Measurements from ENCODE around the gene USP17L15. TPM values are rescaled to one million over a fixed set of nuclear protein-coding genes. Genes with fewer than 3 reads are reported as not detected.
"Not testable (repeated sequence)": the region's sequence is repeated elsewhere in the genome, so short reads cannot be mapped to it uniquely, and the experiment has no call there.

USP17L15 gene
- total RNA-seq, 1 donor from 2014 or later: not detected

DNA sequence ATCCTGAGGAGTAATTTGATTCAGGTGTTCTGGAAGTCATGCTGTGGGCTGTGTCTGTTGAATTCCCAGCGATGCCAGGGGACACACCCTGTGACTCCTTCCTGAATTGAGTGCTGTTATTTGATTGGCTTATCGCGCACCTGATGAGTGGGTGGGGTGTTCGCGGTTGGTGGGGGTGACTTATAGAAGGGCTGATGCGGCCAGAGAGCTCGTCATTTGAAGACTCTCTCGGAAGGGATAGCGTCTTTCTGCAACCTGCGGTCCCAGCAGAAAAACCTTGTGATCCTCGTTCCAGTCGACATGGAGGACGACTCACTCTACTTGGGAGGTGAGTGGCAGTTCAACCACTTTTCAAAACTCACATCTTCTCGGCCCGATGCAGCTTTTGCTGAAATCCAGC, 33.1 kb downstream of the USP17L15 start, which contains the start of gene USP17L22:
TSS of gene USP17L22 (plus strand) at position 301 of the 400 bp plus-strand sequence. CDS start at position 301, 0 bp downstream.
- H3K27me3 Mint-ChIP-seq; H3K4me3 Mint-ChIP-seq; H3K27ac Mint-ChIP-seq; DNase-seq (ENCODE audit: extremely low spot score, unreplicated experiment); H3K36me3 Mint-ChIP-seq; H3K4me1 Mint-ChIP-seq (ENCODE audit: unreplicated experiment); H3K9me3 Mint-ChIP-seq: not testable (repeated sequence)

DNA sequence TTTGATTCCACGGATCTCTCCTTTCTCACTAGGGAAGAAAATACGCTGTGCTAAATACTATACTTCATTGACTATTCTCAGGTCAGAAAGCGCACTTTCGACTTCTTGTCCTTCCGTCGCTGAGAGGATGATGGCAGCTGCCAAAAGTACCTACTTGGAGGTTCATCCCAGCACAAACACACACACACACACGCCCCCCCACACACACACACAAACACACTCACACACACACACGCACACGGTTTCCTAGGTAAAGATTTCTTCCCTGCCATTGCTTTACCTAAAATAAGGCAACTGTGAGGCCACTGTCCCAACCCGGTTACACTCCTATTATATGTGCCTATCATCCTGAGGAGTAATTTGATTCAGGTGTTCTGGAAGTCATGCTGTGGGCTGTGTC, 37.5 kb downstream of the USP17L15 start:
- H3K4me3 Mint-ChIP-seq; H3K27ac Mint-ChIP-seq; H3K9me3 Mint-ChIP-seq; H3K27me3 Mint-ChIP-seq; H3K4me1 Mint-ChIP-seq (ENCODE audit: unreplicated experiment); H3K36me3 Mint-ChIP-seq: not testable (repeated sequence)
- DNase-seq (ENCODE audit: extremely low spot score, unreplicated experiment): peak; percentile 79

Other genes starting within 250 kb of the USP17L15 start
- not detected in 2 replicates for gene FAM90A26, start 64.0 kb upstream of the USP17L15 start, total RNA-seq (ENCODE audit: low replicate concordance)
- gene USP17L10, start 23.7 kb upstream of the USP17L15 start, total RNA-seq (ENCODE audit: low replicate concordance): not detected in 2 replicates
- gene USP17L11, start 19.0 kb upstream of the USP17L15 start, total RNA-seq (ENCODE audit: low replicate concordance): not detected in 2 replicates
- not detected in 2 replicates for gene USP17L12, start 14.2 kb upstream of the USP17L15 start, total RNA-seq (ENCODE audit: low replicate concordance)
- gene USP17L13, start 9.5 kb upstream of the USP17L15 start, total RNA-seq (ENCODE audit: low replicate concordance): not detected in 2 replicates
- not detected in 2 replicates for gene USP17L17, start 9.5 kb downstream of the USP17L15 start, total RNA-seq (ENCODE audit: low replicate concordance)
- gene USP17L18, start 14.2 kb downstream of the USP17L15 start, total RNA-seq (ENCODE audit: low replicate concordance): not detected in 2 replicates
- gene USP17L19, start 19.0 kb downstream of the USP17L15 start, total RNA-seq (ENCODE audit: low replicate concordance): not detected in 2 replicates
- gene USP17L20, start 23.7 kb downstream of the USP17L15 start, total RNA-seq (ENCODE audit: low replicate concordance): not detected in 2 replicates
- not detected in 2 replicates for gene USP17L21, start 28.5 kb downstream of the USP17L15 start, total RNA-seq (ENCODE audit: low replicate concordance)
- not detected in 2 replicates for gene USP17L22, start 33.2 kb downstream of the USP17L15 start, total RNA-seq (ENCODE audit: low replicate concordance)
- not detected in 2 replicates for gene USP17L24, start 90.8 kb downstream of the USP17L15 start, total RNA-seq (ENCODE audit: low replicate concordance)
- gene USP17L25, start 95.5 kb downstream of the USP17L15 start, total RNA-seq (ENCODE audit: low replicate concordance): not detected in 2 replicates
- not detected in 2 replicates for gene USP17L26, start 100.3 kb downstream of the USP17L15 start, total RNA-seq (ENCODE audit: low replicate concordance)
- not detected in 2 replicates for gene USP17L5, start 105.0 kb downstream of the USP17L15 start, total RNA-seq (ENCODE audit: low replicate concordance)
- gene USP17L27, start 109.8 kb downstream of the USP17L15 start, total RNA-seq (ENCODE audit: low replicate concordance): not detected in 2 replicates
- not detected in 2 replicates for gene USP17L28, start 114.5 kb downstream of the USP17L15 start, total RNA-seq (ENCODE audit: low replicate concordance)
- not detected in 2 replicates for gene USP17L29, start 119.3 kb downstream of the USP17L15 start, total RNA-seq (ENCODE audit: low replicate concordance)
- not detected in 2 replicates for gene USP17L30, start 128.7 kb downstream of the USP17L15 start, total RNA-seq (ENCODE audit: low replicate concordance)
- gene DEFB131A, start 210.0 kb downstream of the USP17L15 start, total RNA-seq (ENCODE audit: low replicate concordance): not detected in 2 replicates

Data from type B pancreatic cell (in vitro differentiated cells).